AG04449 (cell line): ENCODE measurements around the gene USF1.

Source experiments
- CTCF ChIA-PET: fragments of 350-600 bp; formaldehyde crosslinking; extraction: SDS; loops from one replicate; lab custom pipeline; 2021; ENCODE audit warnings: antibody characterized with exemption; lab: Yijun Ruan, JAX
- POLR2A ChIA-PET: fragments of 400-600, 350-600 bp; formaldehyde crosslinking; extraction: SDS; loops from one replicate; lab custom pipeline; 2020; ENCODE audit warnings: antibody characterized with exemption, inconsistent platforms; lab: Yijun Ruan, JAX
- DNase-seq: peaks from one replicate; pipeline ENCODE4 v3.0.0-alpha.2; 2010; ENCODE audit warnings: low read depth, low spot score
- H3K4me3 ChIP-seq: 2 replicates; pipeline ENCODE4 v1.5.1; 2011; ENCODE audit warnings: low read depth, mild to moderate bottlenecking, control low read depth, low read length
- TF ChIP-seq, protein P1 (sequence below): IDR thresholded peaks from one replicate; pipeline ENCODE4 v1.5.1; 2011; ENCODE audit warnings: mild to moderate bottlenecking, moderate library complexity, low read length, control low read depth, inconsistent platforms; ENCODE audit not compliant: insufficient read depth; ENCODE audit errors: missing control alignments

Gene USF1

DNA sequence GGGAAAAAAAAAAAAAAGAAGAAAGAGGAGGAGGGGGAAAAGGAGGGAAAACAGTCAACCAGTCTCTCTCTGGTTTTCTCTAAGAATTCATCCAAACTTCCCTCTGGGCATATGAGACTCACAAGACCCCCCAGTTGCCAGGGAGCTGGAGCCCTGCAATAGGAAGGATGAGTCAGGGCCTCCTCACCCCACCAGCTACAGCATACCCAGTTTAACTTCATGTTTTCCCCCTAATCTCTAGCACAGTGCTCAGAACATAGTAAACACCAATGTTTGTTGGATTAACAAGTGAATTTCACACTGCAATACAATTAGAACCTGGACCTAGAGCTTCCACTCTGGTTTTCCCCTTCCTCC is 32.7 kb downstream of the USF1 start:
- no peak for DNase-seq
- TF ChIP-seq, protein P1, sequence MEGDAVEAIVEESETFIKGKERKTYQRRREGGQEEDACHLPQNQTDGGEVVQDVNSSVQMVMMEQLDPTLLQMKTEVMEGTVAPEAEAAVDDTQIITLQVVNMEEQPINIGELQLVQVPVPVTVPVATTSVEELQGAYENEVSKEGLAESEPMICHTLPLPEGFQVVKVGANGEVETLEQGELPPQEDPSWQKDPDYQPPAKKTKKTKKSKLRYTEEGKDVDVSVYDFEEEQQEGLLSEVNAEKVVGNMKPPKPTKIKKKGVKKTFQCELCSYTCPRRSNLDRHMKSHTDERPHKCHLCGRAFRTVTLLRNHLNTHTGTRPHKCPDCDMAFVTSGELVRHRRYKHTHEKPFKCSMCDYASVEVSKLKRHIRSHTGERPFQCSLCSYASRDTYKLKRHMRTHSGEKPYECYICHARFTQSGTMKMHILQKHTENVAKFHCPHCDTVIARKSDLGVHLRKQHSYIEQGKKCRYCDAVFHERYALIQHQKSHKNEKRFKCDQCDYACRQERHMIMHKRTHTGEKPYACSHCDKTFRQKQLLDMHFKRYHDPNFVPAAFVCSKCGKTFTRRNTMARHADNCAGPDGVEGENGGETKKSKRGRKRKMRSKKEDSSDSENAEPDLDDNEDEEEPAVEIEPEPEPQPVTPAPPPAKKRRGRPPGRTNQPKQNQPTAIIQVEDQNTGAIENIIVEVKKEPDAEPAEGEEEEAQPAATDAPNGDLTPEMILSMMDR, result no peak
- no peak overlapping the region for H3K4me3 ChIP-seq
- ChIA-PET CTCF (interaction anchor here (0.7 to 1.5 kb wide), 3 partner anchors 8 to 21 kb away, joined by 3 to 4 read pairs (median 3); no protein-coding TSS in a partner anchor), POLR2A (interaction anchor here (0.6 kb wide), 1 partner anchor 697 kb away, joined by 3 read pairs; no protein-coding TSS in a partner anchor)

DNA sequence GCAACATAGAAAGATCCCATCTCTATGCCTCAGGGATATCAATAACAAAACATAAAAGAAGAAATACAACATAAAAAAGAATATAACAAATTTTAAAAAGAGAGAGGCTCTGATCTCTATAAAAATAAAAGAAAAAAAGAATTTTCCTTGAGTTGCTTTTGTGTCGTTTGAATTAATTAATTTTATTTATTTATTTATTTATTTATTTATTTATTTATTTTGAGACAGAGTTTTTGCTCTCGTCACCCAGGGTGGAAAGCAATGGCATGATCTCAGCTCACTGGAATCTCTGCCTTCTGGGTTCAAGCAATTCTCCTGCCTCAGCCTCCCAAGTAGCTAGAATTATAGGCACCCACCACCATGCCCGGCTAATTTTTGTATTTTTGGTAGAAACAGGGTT is 33.4 kb downstream of the USF1 start:
- TF ChIP-seq, protein P1, result no peak
- POLR2A ChIA-PET, result no interaction called here
- CTCF ChIA-PET, result interaction anchor here (1.2 to 1.5 kb wide), 3 partner anchors 13 to 85 kb away, joined by 4 to 6 read pairs (median 4); no protein-coding TSS in a partner anchor
- no peak for DNase-seq
- H3K4me3 ChIP-seq, result no peak overlapping the region

DNA sequence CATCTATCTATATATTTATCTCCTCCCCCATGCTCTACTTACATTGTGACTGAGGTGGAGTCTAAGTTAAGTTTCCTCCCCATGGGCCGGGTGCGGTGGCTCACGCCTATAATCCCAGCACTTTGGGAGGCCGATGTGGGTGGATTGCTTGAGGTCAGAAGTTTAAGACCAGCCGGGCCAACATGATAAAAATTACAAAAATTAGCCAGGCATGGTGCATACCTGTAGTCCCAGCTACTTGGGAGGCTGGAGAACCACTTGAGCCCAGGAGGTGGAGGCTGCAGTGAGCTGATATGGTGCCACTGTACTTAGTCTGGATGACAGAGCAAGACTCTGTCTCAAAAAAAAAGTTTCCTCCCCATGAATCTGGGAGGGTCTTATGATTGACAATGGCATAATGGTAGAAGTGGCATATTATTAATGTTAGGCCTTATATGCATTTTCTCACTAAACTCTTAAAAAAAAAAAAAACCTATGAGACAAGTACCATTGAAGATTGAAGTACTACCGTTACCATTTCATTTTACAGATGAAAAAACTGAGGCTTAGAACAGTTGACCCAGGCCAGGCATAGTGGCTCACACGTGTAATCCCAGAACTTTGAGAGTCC is 36.1 kb downstream of the USF1 start:
- H3K4me3 ChIP-seq, result no peak overlapping the region
- TF ChIP-seq, protein P1, result no peak
- DNase-seq, result no peak
- CTCF ChIA-PET, result interaction anchor here (0.8 kb wide), 1 partner anchor 38 kb away, joined by 3 read pairs; no protein-coding TSS in a partner anchor
- POLR2A ChIA-PET, result no interaction called here

DNA sequence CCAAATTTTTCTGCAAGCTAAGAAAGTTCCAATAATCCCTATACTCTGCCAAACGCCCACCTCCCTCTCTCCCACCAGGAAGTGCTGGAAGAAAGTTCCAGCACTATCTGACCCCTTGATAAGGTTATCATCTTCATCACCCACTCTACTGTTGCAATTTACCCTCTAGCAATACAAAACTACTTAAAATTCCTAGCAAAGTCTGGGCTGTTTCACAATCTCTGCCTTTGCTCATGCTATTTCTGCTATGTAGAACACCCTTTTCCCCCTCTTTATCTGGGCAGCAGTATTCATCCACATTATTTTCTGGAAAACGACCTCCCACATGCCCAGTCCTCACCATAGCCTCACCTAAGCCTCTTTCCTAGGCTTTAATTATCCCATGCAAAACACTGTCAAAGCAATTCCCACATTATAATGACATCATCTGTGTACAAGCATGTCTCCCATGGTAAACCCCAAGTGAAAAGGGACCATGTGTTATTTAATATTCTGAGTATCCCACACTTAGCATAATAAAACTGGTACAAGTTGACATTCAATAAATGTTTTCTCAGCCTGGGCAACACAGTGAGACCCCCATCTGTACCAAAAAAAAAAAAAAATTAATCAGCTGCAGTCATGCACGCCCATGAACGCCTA is 36.8 kb downstream of the USF1 start:
- ChIA-PET CTCF (interaction anchor here (0.6 kb wide), 1 partner anchor 11 kb away, joined by 3 read pairs; no protein-coding TSS in a partner anchor), POLR2A (no interaction called here)
- no peak overlapping the region for H3K4me3 ChIP-seq
- DNase-seq, result no peak
- TF ChIP-seq, protein P1, result no peak

DNA sequence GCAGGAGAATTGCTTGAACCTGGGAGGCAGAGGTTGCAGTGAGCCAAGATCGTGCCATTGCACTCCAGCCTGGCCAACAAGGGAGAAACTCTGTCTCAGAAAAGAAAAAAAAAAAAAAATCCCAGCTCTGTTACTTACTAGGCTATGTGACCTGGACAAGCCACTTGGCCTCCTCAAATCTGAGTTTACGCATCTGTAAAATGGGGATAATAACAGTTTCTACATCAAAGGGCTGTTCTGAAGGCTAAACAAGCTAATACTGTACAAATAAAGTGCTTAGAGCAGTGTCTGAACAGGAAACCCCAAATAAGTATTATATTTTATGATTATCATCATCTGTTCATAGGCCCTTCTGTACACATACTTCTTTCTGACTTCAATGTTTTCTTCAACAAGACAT is 38.4 kb downstream of the USF1 start:
- ChIA-PET CTCF (interaction anchor here (1.0 to 1.1 kb wide), 2 partner anchors 10 to 90 kb away, joined by 4 to 6 read pairs; no protein-coding TSS in a partner anchor), POLR2A (no interaction called here)
- TF ChIP-seq, protein P1, result no peak
- no peak for DNase-seq
- no peak overlapping the region for H3K4me3 ChIP-seq

DNA sequence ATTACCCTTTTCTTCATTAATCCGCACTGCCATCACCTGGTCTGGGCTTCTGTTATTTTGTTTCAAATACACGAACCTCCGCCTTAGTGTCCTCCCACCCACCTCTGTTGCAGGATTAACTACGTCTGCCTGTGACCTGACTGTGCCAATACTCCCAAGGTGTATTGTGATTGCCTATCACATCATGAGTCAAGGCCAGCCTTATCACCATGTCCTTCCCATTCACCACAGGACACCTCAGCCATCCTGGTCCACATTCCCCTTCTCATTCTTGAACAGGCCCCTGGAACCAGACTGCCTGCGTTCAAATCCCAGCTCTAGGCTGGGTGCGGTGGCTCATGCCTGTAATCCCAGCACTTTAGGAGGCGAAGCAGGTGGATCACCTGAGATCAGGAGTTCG is 39.2 kb downstream of the USF1 start:
- no peak for DNase-seq
- TF ChIP-seq, protein P1, result no peak
- no peak overlapping the region for H3K4me3 ChIP-seq
- CTCF ChIA-PET, result no interaction called here
- POLR2A ChIA-PET, result no interaction called here
